SK-N-MC (cell line): ENCODE data around the gene POLDIP3.

ENCODE experiments used
- EZH2 ChIP-seq: fragments of 200-600 bp; sonication (generic); IDR thresholded peaks from one replicate; pipeline ENCODE4 v1.6.1; 2017; ENCODE audit warnings: antibody characterized with exemption
- POLR2AphosphoS5 ChIP-seq: IDR thresholded peaks from 2 replicates; pipeline ENCODE4 v1.6.1; 2012; ENCODE audit warnings: mild to moderate bottlenecking, low read depth, low read length, borderline replicate concordance

DNA sequence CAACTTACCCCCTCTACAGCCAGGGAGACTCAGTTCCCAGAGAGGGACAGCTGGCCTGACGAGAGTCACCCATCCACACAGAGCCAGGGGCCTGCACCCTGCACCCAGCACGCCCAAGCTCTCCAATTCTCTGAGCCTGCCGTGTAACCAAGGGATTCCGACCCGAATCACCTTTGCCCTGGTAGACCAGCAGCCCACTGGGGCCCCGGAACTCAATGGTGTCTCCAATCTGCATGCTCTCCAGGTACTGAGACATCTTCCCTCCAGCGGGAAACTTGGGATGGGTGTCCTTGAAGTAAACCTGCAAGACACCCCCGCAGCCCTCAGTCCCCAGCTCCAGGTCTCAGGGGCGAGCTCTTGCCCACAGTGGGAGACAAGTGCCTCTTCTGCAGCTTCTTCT is 13.3 kb upstream of the POLDIP3 start:
- no peak for TF ChIP-seq POLR2AphosphoS5
- no peak for TF ChIP-seq EZH2
